GM23338 (cell line): ENCODE data around the gene IL5RA. TPM values are rescaled to one million over a fixed set of nuclear protein-coding genes. Genes with fewer than 3 reads are reported as not detected.

Source experiments
- ATAC-seq: fragments of 200-7000 bp; cut with Tn5 transposase; 3 replicates; pipeline ENCODE4 v1.9.1; 2020
- DNase-seq: peaks from one replicate; pipeline ENCODE4 v3.0.0-alpha.2; 2015; ENCODE audit warnings: low spot score
- H2AFZ ChIP-seq: fragments of 200-600 bp; sonication (generic); 2 replicates; pipeline ENCODE4 v1.8.0; 2016; ENCODE audit warnings: antibody characterized with exemption, mild to moderate bottlenecking, moderate library complexity
- H3F3A ChIP-seq: fragments of 200-600 bp; sonication (generic); replicated peaks from 2 replicates; pipeline ENCODE4 v1.8.0; 2017; ENCODE audit warnings: antibody characterized with exemption, mixed run types, low read depth
- H3K27ac ChIP-seq: fragments of 200-600 bp; sonication (generic); 2 replicates; pipeline ENCODE4 v1.6.1; 2016; ENCODE audit warnings: low read depth
- H3K27me3 ChIP-seq: fragments of 200-600 bp; sonication (generic); 2 replicates; pipeline ENCODE4 v1.8.0; 2016; ENCODE audit warnings: mild to moderate bottlenecking, mixed run types, moderate library complexity; ENCODE audit not compliant: insufficient read depth
- H3K36me3 ChIP-seq: fragments of 200-600 bp; sonication (generic); 2 replicates; pipeline ENCODE4 v1.8.0; 2016; ENCODE audit warnings: mild to moderate bottlenecking; ENCODE audit not compliant: insufficient read depth
- H3K4me1 ChIP-seq: fragments of 200-600 bp; sonication (generic); 2 replicates; pipeline ENCODE4 v1.8.0; 2016; ENCODE audit warnings: mild to moderate bottlenecking, moderate library complexity; ENCODE audit not compliant: insufficient read depth
- H3K4me2 ChIP-seq: fragments of 200-600 bp; sonication (generic); 2 replicates; pipeline ENCODE4 v1.7.1; 2017; ENCODE audit warnings: mixed run types
- H3K4me3 ChIP-seq: fragments of 200-600 bp; sonication (generic); 2 replicates; pipeline ENCODE4 v1.6.1; 2016; ENCODE audit warnings: mixed run types
- H3K79me2 ChIP-seq: fragments of 200-600 bp; sonication (generic); replicated peaks from 2 replicates; pipeline ENCODE4 v1.8.0; 2017; ENCODE audit warnings: mild to moderate bottlenecking; ENCODE audit not compliant: insufficient read depth
- H3K9me2 ChIP-seq: fragments of 200-600 bp; sonication (generic); 2 replicates; pipeline ENCODE4 v1.8.0; 2017; ENCODE audit not compliant: insufficient read depth
- H4K20me1 ChIP-seq: fragments of 200-600 bp; sonication (generic); replicated peaks from 2 replicates; pipeline ENCODE4 v1.8.0; 2017; ENCODE audit warnings: mild to moderate bottlenecking; ENCODE audit not compliant: insufficient read depth
- H3K27ac Mint-ChIP-seq: 2 replicates; pipeline ENCODE4 v1.8.0; 2020; ENCODE audit warnings: inconsistent platforms, mild to moderate bottlenecking, moderate library complexity, mixed read lengths
- H3K27me3 Mint-ChIP-seq: 3 replicates; pipeline ENCODE4 v1.8.0; 2022; ENCODE audit warnings: low read depth, mild to moderate bottlenecking, moderate library complexity, mixed read lengths, inconsistent platforms; ENCODE audit not compliant: insufficient read depth, poor library complexity
- H3K36me3 Mint-ChIP-seq: 3 replicates; pipeline ENCODE4 v1.8.0; 2021; ENCODE audit warnings: low read depth, mild to moderate bottlenecking, inconsistent platforms, moderate library complexity, mixed read lengths
- H3K4me1 Mint-ChIP-seq: 3 replicates; pipeline ENCODE4 v1.8.0; 2020; ENCODE audit warnings: mild to moderate bottlenecking, inconsistent platforms, mixed read lengths
- H3K4me3 Mint-ChIP-seq: 3 replicates; pipeline ENCODE4 v1.8.0; 2021; ENCODE audit warnings: moderate library complexity, mild to moderate bottlenecking, inconsistent platforms, mixed read lengths
- H3K9me3 Mint-ChIP-seq: 3 replicates; pipeline ENCODE4 v1.8.0; 2020; ENCODE audit warnings: moderate library complexity, mild to moderate bottlenecking, inconsistent platforms, mixed read lengths
- JUNB ChIP-seq: IDR thresholded peaks from one replicate; pipeline ENCODE4 v1.6.1; 2016; ENCODE audit warnings: antibody characterized with exemption; ENCODE audit not compliant: unreplicated experiment
- NANOG ChIP-seq: IDR thresholded peaks from 2 replicates; pipeline ENCODE4 v1.6.1; 2016; ENCODE audit warnings: antibody characterized with exemption, borderline replicate concordance
- POLR2AphosphoS5 ChIP-seq: IDR thresholded peaks from 2 replicates; pipeline ENCODE4 v1.6.1; 2016; ENCODE audit warnings: antibody characterized with exemption, low read depth
- ZNF114 ChIP-seq: fragments of 250-450 bp; sonication (Bioruptor Pico); IDR thresholded peaks from 2 replicates; pipeline ENCODE4 v1.5.0; 2020; ENCODE audit warnings: mild to moderate bottlenecking, moderate library complexity
- ZNF331 ChIP-seq: fragments of 250-450 bp; sonication (Bioruptor Pico); IDR thresholded peaks from 2 replicates; pipeline ENCODE4 v1.5.0; 2020; ENCODE audit warnings: low read depth, mild to moderate bottlenecking, moderate library complexity
- ZNF462 ChIP-seq: fragments of 250-450 bp; sonication (Bioruptor Pico); IDR thresholded peaks from 2 replicates; pipeline ENCODE4 v1.5.0; 2020; ENCODE audit warnings: mild to moderate bottlenecking, moderate library complexity
- polyA plus RNA-seq: library from polyadenylated mRNA; unstranded; fragments of >200 nt; fragmentation: Nextera tagmentation; extraction: Ambion mirVana; gene quantifications from 2 replicates; pipeline ENCODE4 v1.2.1, GENCODE V29; 2016
- total RNA-seq: library from RNA; depleted of rRNA; stranded (reverse); fragments of >200 nt; shearing (Covaris generic); gene quantifications from 2 replicates; pipeline ENCODE4 v1.2.3, GENCODE V29; 2014

Gene IL5RA
- total and polyA plus RNA-seq, 2 experiments from 2014 or later, result 0.31 TPM; not detected in 1

- peaks cover 7% of the 10 kb centered on the region for H4K20me1 ChIP-seq
- no peaks in the 10 kb centered on the region for H3K79me2 ChIP-seq
- ATAC-seq (no peak), DNase-seq (no peak)
- TF ChIP-seq ZNF462 (no peak), ZNF114 (no peak), JUNB (no peak), ZNF331 (CRISPR knock-in tag) (no peak)
- H2AFZ ChIP-seq, result no peak overlapping the region
- no peaks in the 10 kb centered on the region for H3F3A ChIP-seq
- H3K9me2 ChIP-seq, result no peaks in the 10 kb centered on the region
- no peak overlapping the region for H3K27ac ChIP-seq
- Mint-ChIP-seq H3K27ac (no peak overlapping the region), H3K4me1 (no peaks in the 10 kb centered on the region), H3K27me3 (no peaks in the 10 kb centered on the region), H3K36me3 (peaks cover 33% of the 10 kb centered on the region), H3K9me3 (no peaks in the 10 kb centered on the region), H3K4me3 (no peak overlapping the region)
- no peak overlapping the region for H3K4me2 ChIP-seq
- no peaks in the 10 kb centered on the region for H3K27me3 ChIP-seq
- peaks cover 19% of the 10 kb centered on the region for H3K36me3 ChIP-seq
- H3K4me1 ChIP-seq, result no peaks in the 10 kb centered on the region
- no peak overlapping the region for H3K4me3 ChIP-seq
Measured at GRCh38 chr3:3154879-3155610, 44.9 kb upstream of the IL5RA start.

- Histone ChIP-seq H3K4me3 (no peak overlapping the region), H3F3A (no peaks in the 10 kb centered on the region), H2AFZ (no peak overlapping the region), H3K27me3 (no peaks in the 10 kb centered on the region), H3K4me1 (no peaks in the 10 kb centered on the region), H4K20me1 (peaks cover 8% of the 10 kb centered on the region), H3K27ac (no peak overlapping the region), H3K9me2 (no peaks in the 10 kb centered on the region), H3K4me2 (no peak overlapping the region), H3K36me3 (peaks cover 42% of the 10 kb centered on the region), H3K79me2 (no peaks in the 10 kb centered on the region)
- Mint-ChIP-seq H3K4me1 (no peaks in the 10 kb centered on the region), H3K27ac (no peak overlapping the region), H3K36me3 (peaks cover 57% of the 10 kb centered on the region), H3K4me3 (no peak overlapping the region), H3K9me3 (no peaks in the 10 kb centered on the region), H3K27me3 (no peaks in the 10 kb centered on the region)
- DNase-seq (no peak), ATAC-seq (no peak)
- TF ChIP-seq ZNF114 (no peak), ZNF462 (no peak), ZNF331 (CRISPR knock-in tag) (no peak), NANOG (no peak), POLR2AphosphoS5 (no peak)
Measured at GRCh38 chr3:3151513-3151912, 41.3 kb upstream of the IL5RA start.
